Neuronal stem cell (in vitro differentiated cells): ENCODE data around the gene VSIG8.

ENCODE experiments used
- DNase-seq: peaks from one replicate; pipeline ENCODE4 v3.0.0-alpha.2; 2013; ENCODE audit warnings: low spot score
- H2AFZ ChIP-seq: one replicate; pipeline ENCODE4 v1.6.1; 2013; ENCODE audit warnings: mild to moderate bottlenecking, low read length, inconsistent platforms
- H2AK5ac ChIP-seq: 2 replicates; pipeline ENCODE4 v1.6.1; 2013; ENCODE audit warnings: low read depth, mild to moderate bottlenecking, inconsistent platforms, low read length, moderate library complexity, mixed read lengths
- H2BK120ac ChIP-seq: 2 replicates; pipeline ENCODE4 v1.6.1; 2013; ENCODE audit warnings: low read depth, mild to moderate bottlenecking, inconsistent platforms, low read length, moderate library complexity, mixed read lengths
- H2BK12ac ChIP-seq: one replicate; pipeline ENCODE4 v1.6.1; 2013; ENCODE audit warnings: low read length, inconsistent platforms
- H2BK15ac ChIP-seq: 2 replicates; pipeline ENCODE4 v1.6.1; 2013; ENCODE audit warnings: mild to moderate bottlenecking, low read length, inconsistent platforms, mixed read lengths
- H2BK5ac ChIP-seq: one replicate; pipeline ENCODE4 v1.6.1; 2013; ENCODE audit warnings: inconsistent platforms, mild to moderate bottlenecking, low read length, moderate library complexity
- H3K14ac ChIP-seq: one replicate; pipeline ENCODE4 v1.6.1; 2013; ENCODE audit warnings: low read length, inconsistent platforms
- H3K18ac ChIP-seq: 2 replicates; pipeline ENCODE4 v1.6.1; 2013; ENCODE audit warnings: low read length, inconsistent platforms
- H3K23ac ChIP-seq: 2 replicates; pipeline ENCODE4 v1.6.1; 2013; ENCODE audit warnings: low read depth, mild to moderate bottlenecking, mixed read lengths, low read length, inconsistent platforms; ENCODE audit not compliant: poor library complexity
- H3K27ac ChIP-seq: replicated peaks from 3 replicates; pipeline ENCODE4 v1.5.1; 2013; ENCODE audit warnings: low read length, inconsistent platforms
- H3K27me3 ChIP-seq, 3 experiments: 2 replicates each; pipeline ENCODE4 v1.6.1; 2013; ENCODE audit warnings: low read length in 3 of 3, mild to moderate bottlenecking in 2 of 3, inconsistent platforms in 1 of 3, low read depth in 1 of 3, mixed read lengths in 1 of 3, moderate library complexity in 1 of 3; ENCODE audit not compliant: control insufficient read depth in 3 of 3, insufficient read depth in 3 of 3
- H3K36me3 ChIP-seq, 2 donors: replicated peaks in 1 of 2; 2 replicates each; pipeline ENCODE4 v1.6.1; 2013; ENCODE audit warnings: low read length in 2 of 2; ENCODE audit not compliant: control insufficient read depth in 2 of 2, insufficient read depth in 2 of 2
- H3K4ac ChIP-seq: 2 replicates; pipeline ENCODE4 v1.6.1; 2013; ENCODE audit warnings: inconsistent platforms, mild to moderate bottlenecking, low read length, moderate library complexity
- H3K4me1 ChIP-seq, 2 donors: 1 replicate in 1 of 2; 2 replicates in 1 of 2; pipeline ENCODE4 v1.6.1; 2013; ENCODE audit warnings: low read length in 2 of 2, low read depth in 1 of 2; ENCODE audit not compliant: control insufficient read depth in 2 of 2, insufficient read depth in 1 of 2
- H3K4me2 ChIP-seq: one replicate; pipeline ENCODE4 v1.6.1; 2013; ENCODE audit warnings: mild to moderate bottlenecking, low read length, inconsistent platforms; ENCODE audit not compliant: insufficient read depth, poor library complexity, severe bottlenecking
- H3K4me3 ChIP-seq, 2 donors: 2 replicates each; pipeline ENCODE4 v1.5.1; 2013; ENCODE audit warnings: low read length in 2 of 2, mild to moderate bottlenecking in 2 of 2, inconsistent platforms in 1 of 2, moderate library complexity in 1 of 2
- H3K79me1 ChIP-seq: one replicate; pipeline ENCODE4 v1.6.1; 2013; ENCODE audit warnings: low read depth, mild to moderate bottlenecking, inconsistent platforms, low read length, moderate library complexity
- H3K9ac ChIP-seq: one replicate; pipeline ENCODE4 v1.6.1; 2013; ENCODE audit warnings: mild to moderate bottlenecking, low read depth, low read length, inconsistent platforms; ENCODE audit not compliant: poor library complexity
- H3K9me3 ChIP-seq, 2 donors: replicated peaks in 1 of 2; 2 replicates each; pipeline versions ENCODE3 to v1.6.1; 2013; ENCODE audit warnings: low read length in 2 of 2, mild to moderate bottlenecking in 2 of 2, inconsistent platforms in 1 of 2, low read depth in 1 of 2, mixed read lengths in 1 of 2, moderate library complexity in 1 of 2; ENCODE audit not compliant: control insufficient read depth in 2 of 2, insufficient read depth in 1 of 2
- H4K8ac ChIP-seq: one replicate; pipeline ENCODE4 v1.6.1; 2013; ENCODE audit warnings: low read depth, mild to moderate bottlenecking, inconsistent platforms, low read length, moderate library complexity
- H4K91ac ChIP-seq: one replicate; pipeline ENCODE4 v1.6.1; 2013; ENCODE audit warnings: low read length, low read depth, mild to moderate bottlenecking, inconsistent platforms; ENCODE audit not compliant: poor library complexity
- WGBS, 2 donors: extraction: QIAGEN DNeasy Blood & Tissue Kit; methylation state at CpG; one replicate each; pipeline ENCODE4 v1.1.7; 2013; ENCODE audit warnings: missing lambda C conversion rate in 2 of 2, mixed read lengths in 1 of 2; ENCODE audit not compliant: insufficient read length in 2 of 2, insufficient replicate concordance in 1 of 2; ENCODE audit errors: extremely low coverage in 2 of 2; 5-methylcytosine and 5-hydroxymethylcytosine counted together

VSIG8 gene

DNA sequence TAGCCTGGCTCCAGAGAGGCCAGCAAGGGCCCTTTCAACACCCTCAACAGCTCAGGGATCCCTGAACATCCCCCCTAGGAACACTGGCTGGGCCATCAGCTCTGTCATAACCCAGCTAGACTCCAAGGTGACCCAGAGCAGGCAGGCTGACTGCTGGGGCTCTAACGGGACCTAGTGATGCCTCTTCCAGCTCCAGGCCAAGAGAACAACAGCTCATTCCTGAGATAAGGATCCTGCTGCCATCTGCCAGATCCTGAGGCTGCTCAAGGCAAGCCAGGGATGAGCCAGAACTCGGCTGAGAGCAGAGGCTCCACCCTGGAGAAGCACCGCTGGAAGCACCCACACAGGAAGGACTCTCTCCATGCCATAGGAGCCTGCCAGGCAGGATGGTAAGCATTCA lies 2.0 kb downstream of the VSIG8 start:
- H3K36me3 ChIP-seq = no peaks in the 10 kb centered on the region
- H3K9me3 ChIP-seq = peaks cover under 1 to 2% of the 10 kb centered on the region in 2 donors
- no peak overlapping the region for H3K14ac ChIP-seq
- H3K23ac ChIP-seq = no peak overlapping the region
- no peak overlapping the region for H3K4me3 ChIP-seq
- no peak overlapping the region for H3K4me2 ChIP-seq
- no peak overlapping the region for H4K91ac ChIP-seq
- no peak overlapping the region for H2BK15ac ChIP-seq
- H4K8ac ChIP-seq = no peak overlapping the region
- H2AFZ ChIP-seq = no peak overlapping the region
- no peak overlapping the region for H3K4ac ChIP-seq
- no peak overlapping the region for H3K9ac ChIP-seq
- H3K79me1 ChIP-seq = no peaks in the 10 kb centered on the region
- H3K27me3 ChIP-seq = peaks cover 1 to 64% (median 19%) of the 10 kb centered on the region in 3 experiments
- H2AK5ac ChIP-seq = no peak overlapping the region
- no peak overlapping the region for H2BK120ac ChIP-seq
- H2BK12ac ChIP-seq = no peak overlapping the region
- H2BK5ac ChIP-seq = no peak overlapping the region
- H3K27ac ChIP-seq = no peak overlapping the region
- no peaks in the 10 kb centered on the region for H3K4me1 ChIP-seq
- no CpG with 5 or more reads among the region's 3 CpGs for WGBS, 2 donors
- no peak for DNase-seq
- no peak overlapping the region for H3K18ac ChIP-seq

DNA sequence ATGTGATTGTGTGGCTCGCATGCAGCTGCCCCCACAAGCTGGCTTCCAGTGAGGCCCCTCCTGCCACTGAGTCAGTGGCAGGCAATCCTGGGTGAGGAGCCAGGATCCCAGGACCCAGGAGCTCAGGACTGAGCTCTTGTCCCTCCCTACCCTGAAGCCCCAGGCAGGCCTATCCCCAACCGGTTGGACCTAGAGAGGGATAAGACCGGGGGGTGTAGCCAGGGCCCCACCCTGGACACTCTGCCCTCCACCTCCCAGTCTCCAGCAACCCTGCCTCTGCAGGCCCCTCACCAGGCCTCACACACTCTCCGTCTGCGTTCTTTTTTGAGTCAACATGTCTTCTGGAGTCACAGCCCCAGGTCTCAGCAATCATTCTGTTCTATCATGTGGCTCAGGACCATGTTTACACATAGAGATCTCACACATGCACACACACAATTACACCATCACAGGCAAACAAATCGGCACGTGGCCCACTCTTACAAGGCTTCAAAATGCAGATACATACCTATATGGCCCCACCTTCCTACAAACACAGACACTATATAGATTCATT lies 2.6 kb downstream of the VSIG8 start:
- Histone ChIP-seq H3K4me1 (no peaks in the 10 kb centered on the region), H2BK120ac (no peak overlapping the region), H3K14ac (peak overlapping the region; percentile 21), H3K4me2 (no peak overlapping the region), H4K91ac (no peak overlapping the region), H2BK12ac (no peak overlapping the region), H2BK15ac (no peak overlapping the region), H4K8ac (no peak overlapping the region), H2BK5ac (no peak overlapping the region), H3K18ac (no peak overlapping the region), H3K79me1 (no peaks in the 10 kb centered on the region), H3K36me3 (no peaks in the 10 kb centered on the region), H3K27ac (no peak overlapping the region), H2AFZ (no peak overlapping the region), H3K9ac (no peak overlapping the region), H3K23ac (no peak overlapping the region), H3K27me3 (peaks cover 4 to 65% (median 25%) of the 10 kb centered on the region in 3 experiments), H3K4ac (no peak overlapping the region), H3K9me3 (peaks cover 5% of the 10 kb centered on the region in 2 donors), H3K4me3 (no peak overlapping the region), H2AK5ac (no peak overlapping the region)
- WGBS, 2 donors = no CpG with 5 or more reads among the region's 7 CpGs
- DNase-seq = no peak

DNA sequence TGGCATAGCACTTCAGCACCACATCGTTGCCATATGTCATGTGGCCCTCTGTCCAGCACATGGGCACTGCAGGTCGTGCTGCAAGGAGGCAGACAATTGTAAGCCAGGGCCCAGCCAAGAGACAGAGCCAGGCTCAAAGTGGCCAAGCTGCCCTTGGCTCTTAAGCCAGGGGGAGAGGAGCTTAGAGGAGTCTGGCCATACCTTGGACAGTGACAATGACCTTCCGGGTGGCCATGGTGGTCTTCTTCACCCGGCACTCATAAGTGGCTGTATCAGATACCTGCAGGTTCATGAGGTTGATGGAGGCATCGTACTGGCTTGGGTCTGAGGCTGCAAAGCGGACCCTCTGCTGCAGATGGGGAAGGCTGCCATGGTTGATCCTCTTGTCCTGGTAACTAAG lies 4.6 kb downstream of the VSIG8 start:
- no peak overlapping the region for H3K4me2 ChIP-seq
- H2AK5ac ChIP-seq = no peak overlapping the region
- H2BK5ac ChIP-seq = no peak overlapping the region
- no CpG with 5 or more reads among the region's 6 CpGs for WGBS, 2 donors
- no peak overlapping the region for H3K9ac ChIP-seq
- no peaks in the 10 kb centered on the region for H3K36me3 ChIP-seq
- H3K27me3 ChIP-seq = peaks cover 7 to 85% (median 40%) of the 10 kb centered on the region in 3 experiments
- no peak overlapping the region for H4K8ac ChIP-seq
- peaks cover 0 to 4% of the 10 kb centered on the region in 2 donors for H3K4me1 ChIP-seq
- H4K91ac ChIP-seq = no peak overlapping the region
- no peak overlapping the region for H2AFZ ChIP-seq
- H3K4ac ChIP-seq = no peak overlapping the region
- no peak overlapping the region for H3K4me3 ChIP-seq
- H3K27ac ChIP-seq = no peak overlapping the region
- no peaks in the 10 kb centered on the region for H3K79me1 ChIP-seq
- peaks cover 5% of the 10 kb centered on the region in 2 donors for H3K9me3 ChIP-seq
- H3K23ac ChIP-seq = no peak overlapping the region
- H2BK12ac ChIP-seq = no peak overlapping the region
- H2BK120ac ChIP-seq = no peak overlapping the region
- H3K18ac ChIP-seq = no peak overlapping the region
- no peak overlapping the region for H2BK15ac ChIP-seq
- DNase-seq = no peak
- H3K14ac ChIP-seq = no peak overlapping the region

DNA sequence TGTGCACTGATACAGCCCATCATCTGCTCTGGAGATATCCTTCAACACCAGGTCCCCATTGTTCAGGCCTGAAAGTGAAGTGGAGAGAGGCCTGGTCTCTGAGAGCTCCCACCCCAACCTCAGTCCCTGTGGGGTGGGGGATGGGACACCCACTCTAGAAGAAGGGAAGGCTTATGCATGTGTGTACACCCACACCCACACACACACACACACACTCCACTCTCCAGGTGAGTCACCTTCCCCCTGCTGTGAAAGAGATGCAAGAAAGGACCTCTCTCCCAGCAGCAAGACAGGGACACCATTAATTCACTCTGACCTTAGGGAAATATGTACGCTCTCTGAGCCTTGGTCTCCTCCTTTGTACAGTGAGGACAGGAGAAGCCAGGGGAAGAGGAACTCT lies 5.9 kb downstream of the VSIG8 start:
- no peak overlapping the region for H2BK15ac ChIP-seq
- H3K4me2 ChIP-seq = no peak overlapping the region
- H2AK5ac ChIP-seq = no peak overlapping the region
- H4K8ac ChIP-seq = no peak overlapping the region
- no peak overlapping the region for H3K14ac ChIP-seq
- no peak overlapping the region for H2BK12ac ChIP-seq
- no peak overlapping the region for H3K23ac ChIP-seq
- DNase-seq = no peak
- no peak overlapping the region for H2AFZ ChIP-seq
- H4K91ac ChIP-seq = no peak overlapping the region
- H3K4me3 ChIP-seq = no peak overlapping the region
- H3K9me3 ChIP-seq = peaks cover 5% of the 10 kb centered on the region in 2 donors
- no peak overlapping the region for H3K27ac ChIP-seq
- peaks cover 0 to 4% of the 10 kb centered on the region in 2 donors for H3K4me1 ChIP-seq
- H3K27me3 ChIP-seq = peaks cover 7 to 87% (median 40%) of the 10 kb centered on the region in 3 experiments
- no peak overlapping the region for H3K4ac ChIP-seq
- no peak overlapping the region for H2BK120ac ChIP-seq
- WGBS, 2 donors = no CpG with 5 or more reads among the region's 1 CpG
- no peaks in the 10 kb centered on the region for H3K36me3 ChIP-seq
- no peaks in the 10 kb centered on the region for H3K79me1 ChIP-seq
- H3K18ac ChIP-seq = no peak overlapping the region
- H2BK5ac ChIP-seq = no peak overlapping the region
- no peak overlapping the region for H3K9ac ChIP-seq
